Measurements from ENCODE around the gene CDKN1C.

DNA sequence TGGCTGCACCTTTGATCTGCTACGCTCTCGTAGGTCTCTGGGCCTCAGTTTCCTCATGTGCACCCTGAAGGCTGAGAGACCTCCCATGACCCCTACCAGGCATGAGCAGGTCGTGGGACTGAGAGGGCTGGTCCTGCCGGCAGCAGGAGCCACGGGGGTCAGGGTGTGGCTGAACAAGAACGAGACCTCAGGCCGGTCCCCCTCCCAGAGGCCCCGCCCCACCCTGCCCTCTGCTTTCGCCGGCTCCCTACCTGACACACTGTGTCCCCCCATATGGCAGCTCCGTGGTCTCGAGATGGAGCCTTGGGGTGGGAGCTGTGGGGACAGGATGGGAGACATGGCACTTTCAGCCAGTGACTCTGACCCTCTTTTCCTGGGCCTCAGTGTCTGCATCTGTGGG, 40.6 kb downstream of the CDKN1C start:
- TF ChIP-seq CTCF (conservative IDR thresholded peaks at IDR 0.05; ENCODE audit: low read depth, low read length) (no peak), EZH2 (IDR thresholded peaks at IDR 0.05; ENCODE audit: borderline replicate concordance, low read depth, low read length, poor library complexity, severe bottlenecking) (no peak)
